Tibial nerve (tissue), 4 donors: ENCODE results near the gene HMGCLL1. TPM values are rescaled to one million over a fixed set of nuclear protein-coding genes. Genes with fewer than 3 reads are reported as not detected.

Source experiments
- DNase-seq, 2 donors: peaks; one replicate each; pipeline ENCODE4 v3.0.0-alpha.2; 2019; ENCODE audit warnings: low spot score in 2 of 2
- H3K27ac ChIP-seq, 4 donors: fragments of 200-600 bp; sonication (generic) in 3 of 4; one replicate each; pipeline ENCODE4 v1.5.1; 2017 to 2019; ENCODE audit warnings: mild to moderate bottlenecking in 1 of 4
- H3K27me3 ChIP-seq, 2 donors: fragments of 200-600 bp; sonication (generic) in 1 of 2; one replicate each; pipeline versions ENCODE4 v1.5.1 to v1.6.0; 2017 to 2019
- H3K36me3 ChIP-seq, 3 donors: fragments of 200-600 bp; sonication (generic); one replicate each; pipeline ENCODE4 v1.5.1; 2018 to 2019
- H3K4me1 ChIP-seq, 4 donors: fragments of 200-600 bp; sonication (generic) in 3 of 4; one replicate each; pipeline ENCODE4 v1.5.1; 2017 to 2019
- H3K4me3 ChIP-seq, 4 donors: fragments of 200-600 bp; sonication (generic) in 3 of 4; one replicate each; pipeline ENCODE4 v1.5.1; 2017 to 2019; ENCODE audit warnings: mild to moderate bottlenecking in 1 of 4, moderate library complexity in 1 of 4
- H3K9me3 ChIP-seq, 4 donors: fragments of 200-600 bp; sonication (generic) in 3 of 4; one replicate each; pipeline ENCODE4 v1.5.1; 2017 to 2019
- CTCF ChIP-seq, 5 experiments: fragments of 200-600 bp in 3 of 5; fragments of 450-650 bp in 2 of 5; sonication (generic) in 3 of 5; IDR thresholded peaks; one replicate each; pipeline ENCODE4 v1.5.1; 2016 to 2019; ENCODE audit warnings: antibody characterized with exemption in 5 of 5, mild to moderate bottlenecking in 3 of 5, moderate library complexity in 2 of 5
- EP300 ChIP-seq, 2 donors: sonication (generic); formaldehyde crosslinking; IDR thresholded peaks; one replicate each; pipeline ENCODE4 v1.6.1; 2017; ENCODE audit warnings: antibody characterized with exemption in 2 of 2, mild to moderate bottlenecking in 1 of 2
- POLR2A ChIP-seq, 2 donors: fragments of 450-650 bp; IDR thresholded peaks; one replicate each; pipeline ENCODE4 v1.6.1; 2017; ENCODE audit warnings: antibody characterized with exemption in 2 of 2, mild to moderate bottlenecking in 2 of 2, moderate library complexity in 2 of 2
- WGBS, 2 donors: methylation state at CpG; one replicate each; pipeline ENCODE4 v1.1.5; 2018; 5-methylcytosine and 5-hydroxymethylcytosine counted together
- total RNA-seq, 4 donors: library from RNA; depleted of rRNA; stranded (reverse); fragments of >200 nt; gene quantifications; one replicate each; pipeline ENCODE4 v1.1.0, GENCODE V29; 2016

HMGCLL1 gene
- total RNA-seq, 4 donors from 2014 or later, result 1.7 to 10.8 (median 2.1) TPM

- no peak for DNase-seq
Measured at GRCh38 chr6:55518529-55519060, 60.4 kb downstream of the HMGCLL1 start.

GRCh38 chr6:55516736-55517135 lies 62.3 kb downstream of the HMGCLL1 start:
- no peak overlapping the region for H3K27ac ChIP-seq
- H3K4me1 ChIP-seq, result no peaks in the 10 kb centered on the region
- H3K36me3 ChIP-seq, result no peaks in the 10 kb centered on the region
- H3K27me3 ChIP-seq, result no peaks in the 10 kb centered on the region
- no peak for TF ChIP-seq EP300 (IDR thresholded peaks at IDR 0.05)
- no peak for TF ChIP-seq CTCF (IDR thresholded peaks at IDR 0.05)
- TF ChIP-seq POLR2A (IDR thresholded peaks at IDR 0.05), result no peak
- no peaks in the 10 kb centered on the region for H3K9me3 ChIP-seq
- 81 to 87% methylated on average over 1 of the region's 1 CpG for WGBS, 2 donors
- H3K4me3 ChIP-seq, result no peak overlapping the region
- no peak for DNase-seq

More at GRCh38 chr6:55518529-55519060, 60.4 kb downstream of the HMGCLL1 start:
- Histone ChIP-seq H3K4me3 (no peak overlapping the region), H3K4me1 (no peaks in the 10 kb centered on the region), H3K9me3 (no peaks in the 10 kb centered on the region), H3K27ac (no peak overlapping the region), H3K27me3 (no peaks in the 10 kb centered on the region), H3K36me3 (no peaks in the 10 kb centered on the region)
- 95 to 100% methylated on average over 4 of the region's 4 CpGs for WGBS, 2 donors
- TF ChIP-seq CTCF (IDR thresholded peaks at IDR 0.05), result no peak
- TF ChIP-seq EP300 (IDR thresholded peaks at IDR 0.05), result no peak
- no peak for TF ChIP-seq POLR2A (IDR thresholded peaks at IDR 0.05)

- Histone ChIP-seq H3K36me3 (no peaks in the 10 kb centered on the region), H3K4me3 (no peak overlapping the region), H3K27me3 (no peaks in the 10 kb centered on the region), H3K4me1 (no peaks in the 10 kb centered on the region), H3K9me3 (no peaks in the 10 kb centered on the region), H3K27ac (no peak overlapping the region)
- DNase-seq, result no peak
- 82 to 87% methylated on average over 1 of the region's 1 CpG for WGBS, 2 donors
- TF ChIP-seq CTCF (IDR thresholded peaks at IDR 0.05), result no peak
- TF ChIP-seq EP300 (IDR thresholded peaks at IDR 0.05), result no peak
- TF ChIP-seq POLR2A (IDR thresholded peaks at IDR 0.05), result no peak
Measured at GRCh38 chr6:55512904-55513303, 66.1 kb downstream of the HMGCLL1 start.

- DNase-seq, result no peak
- H3K27ac ChIP-seq, result no peak overlapping the region
- no peaks in the 10 kb centered on the region for H3K4me1 ChIP-seq
- H3K36me3 ChIP-seq, result no peaks in the 10 kb centered on the region
- TF ChIP-seq CTCF (IDR thresholded peaks at IDR 0.05) (no peak), POLR2A (IDR thresholded peaks at IDR 0.05) (no peak), EP300 (IDR thresholded peaks at IDR 0.05) (no peak)
- 76 to 79% methylated on average over 5 of the region's 5 CpGs for WGBS, 2 donors
- H3K27me3 ChIP-seq, result no peaks in the 10 kb centered on the region
- no peaks in the 10 kb centered on the region for H3K9me3 ChIP-seq
- H3K4me3 ChIP-seq, result no peak overlapping the region
Measured at GRCh38 chr6:55511122-55511800, 67.7 kb downstream of the HMGCLL1 start.

- DNase-seq, result no peak
- Histone ChIP-seq H3K27ac (no peak overlapping the region), H3K4me1 (no peaks in the 10 kb centered on the region), H3K4me3 (no peak overlapping the region), H3K36me3 (no peaks in the 10 kb centered on the region), H3K27me3 (no peaks in the 10 kb centered on the region), H3K9me3 (no peaks in the 10 kb centered on the region)
- TF ChIP-seq POLR2A (IDR thresholded peaks at IDR 0.05), result no peak
- no peak for TF ChIP-seq EP300 (IDR thresholded peaks at IDR 0.05)
- no peak for TF ChIP-seq CTCF (IDR thresholded peaks at IDR 0.05)
Measured at GRCh38 chr6:55499591-55499990, 79.4 kb downstream of the HMGCLL1 start.
